K562 (cell line): ENCODE measurements around the gene NEURL1B. TPM values are rescaled to one million over a fixed set of nuclear protein-coding genes. Genes with fewer than 3 reads are reported as not detected.

ENCODE experiments used
- ATAC-seq: fragments of 200-7000 bp; cut with Tn5 transposase; 3 replicates; pipeline ENCODE4 v1.9.1; 2020; ENCODE audit warnings: moderate library complexity
- BruUV-seq: library from RNA; stranded (reverse); fragments of 400-500 nt; replicated peaks from 2 replicates; lab custom pipeline; 2021; lab: Mats Ljungman, UMichigan
- CTCF ChIA-PET: fragments of 300-600 bp; formaldehyde crosslinking; extraction: SDS; loops from one replicate; lab custom pipeline; 2021; ENCODE audit warnings: low intra/inter-chr PET ratio; lab: Yijun Ruan, JAX
- POLR2A ChIA-PET: fragments of 300-600, 350-650 bp; sonication (Branson Sonifier 250); formaldehyde crosslinking; extraction: SDS; loops from one replicate; lab custom pipeline; 2021; ENCODE audit warnings: antibody characterized with exemption, inconsistent platforms; lab: Yijun Ruan, JAX
- DNase-seq, 4 experiments: peaks; one replicate each; pipeline versions ENCODE4 v3.0.0 to v3.0.0-alpha.2; 2011 to 2018; ENCODE audit warnings: low spot score in 3 of 4, mixed read lengths in 3 of 4; ENCODE audit errors: extremely low read depth in 1 of 4
- FAIRE-seq: peaks from 2 replicates; lab custom pipeline; 2011; peaks lifted over from hg19 to GRCh38; lab: Jason Lieb, UNC
- H2AFZ ChIP-seq: 2 replicates; pipeline ENCODE4 v1.6.0; 2011; ENCODE audit warnings: low read depth, low read length, control low read depth, inconsistent platforms
- H3K27ac ChIP-seq: fragments of 200-600 bp; 3 replicates; pipeline ENCODE4 v1.8.0; 2011; ENCODE audit warnings: low read depth, mild to moderate bottlenecking, control low read depth, inconsistent platforms, low read length, moderate library complexity, mixed read lengths; ENCODE audit errors: extremely low read depth
- H3K27me3 ChIP-seq, 2 experiments: fragments of 300-600 bp in 1 of 2; 2 replicates in 1 of 2; 3 replicates in 1 of 2; pipeline versions ENCODE4 v1.6.0 to v1.8.0; 2011; ENCODE audit warnings: inconsistent platforms in 2 of 2, low read length in 2 of 2, mild to moderate bottlenecking in 1 of 2, mixed read lengths in 1 of 2, moderate library complexity in 1 of 2; ENCODE audit not compliant: control insufficient read depth in 2 of 2, insufficient read depth in 2 of 2
- H3K36me3 ChIP-seq: fragments of 300-600 bp; 3 replicates; pipeline ENCODE4 v1.8.0; 2011; ENCODE audit warnings: mild to moderate bottlenecking, low read length, inconsistent platforms; ENCODE audit not compliant: control insufficient read depth, insufficient read depth
- H3K4me1 ChIP-seq, 2 experiments: fragments of 200-600 bp in 1 of 2; replicated peaks in 1 of 2; 2 replicates in 1 of 2; 3 replicates in 1 of 2; pipeline versions ENCODE4 v1.5.1 to v1.8.0; 2011; ENCODE audit warnings: inconsistent platforms in 2 of 2, low read length in 2 of 2, mild to moderate bottlenecking in 1 of 2, mixed read lengths in 1 of 2, moderate library complexity in 1 of 2; ENCODE audit not compliant: control insufficient read depth in 2 of 2, insufficient read depth in 2 of 2
- H3K4me2 ChIP-seq: 2 replicates; pipeline ENCODE4 v1.6.1; 2011; ENCODE audit warnings: low read length, control low read depth, inconsistent platforms, mixed read lengths; ENCODE audit not compliant: insufficient read depth
- H3K4me3 ChIP-seq: fragments of 200-600 bp; sonication (generic), shearing (Covaris generic); 2 replicates; pipeline ENCODE4 v1.5.1; 2016; ENCODE audit warnings: control low read depth, inconsistent platforms
- H3K79me2 ChIP-seq: fragments of 200-600 bp; 3 replicates; pipeline ENCODE4 v1.8.0; 2011; ENCODE audit warnings: low read length, inconsistent platforms; ENCODE audit not compliant: control insufficient read depth, insufficient read depth
- H3K9ac ChIP-seq, 2 experiments: 2 replicates each; pipeline versions ENCODE4 v1.6.0 to v1.6.1; 2011; ENCODE audit warnings: low read depth in 2 of 2, low read length in 2 of 2, control low read depth in 1 of 2, inconsistent platforms in 1 of 2, mild to moderate bottlenecking in 1 of 2, mixed read lengths in 1 of 2; ENCODE audit not compliant: insufficient read depth in 1 of 2
- H3K9me1 ChIP-seq: one replicate; pipeline ENCODE4 v1.6.0; 2011; ENCODE audit warnings: inconsistent platforms, mild to moderate bottlenecking, low read length, moderate library complexity; ENCODE audit not compliant: control insufficient read depth, insufficient read depth
- H3K9me3 ChIP-seq: replicated peaks from 2 replicates; pipeline ENCODE4 v1.5.1; 2011; ENCODE audit warnings: low read depth, low read length, inconsistent platforms; ENCODE audit not compliant: control insufficient read depth, insufficient read depth
- H4K20me1 ChIP-seq: replicated peaks from 2 replicates; pipeline ENCODE4 v1.6.1; 2011; ENCODE audit warnings: low read length, inconsistent platforms, mixed read lengths; ENCODE audit not compliant: control insufficient read depth, insufficient read depth
- CREB5 ChIP-seq: fragments of 250-450 bp; sonication (Bioruptor Pico); IDR thresholded peaks from 2 replicates; pipeline ENCODE4 v1.5.0; 2020; ENCODE audit warnings: mild to moderate bottlenecking
- EP300 ChIP-seq: IDR thresholded peaks from 2 replicates; pipeline ENCODE4 v1.6.1; 2012; ENCODE audit warnings: low read length, improper control_type of control experiment
- GTF2A2 ChIP-seq: IDR thresholded peaks from 2 replicates; pipeline ENCODE4 v1.6.1; 2016; ENCODE audit warnings: mild to moderate bottlenecking, missing genetic modification characterization, missing compliant biosample characterization
- HLTF ChIP-seq: fragments of 450-650 bp; IDR thresholded peaks from 2 replicates; pipeline ENCODE4 v1.6.1; 2016
- MCM5 ChIP-seq: fragments of 450-650 bp; IDR thresholded peaks from 2 replicates; pipeline ENCODE4 v1.6.1; 2016; ENCODE audit warnings: low read depth
- MNT ChIP-seq, 2 experiments: fragments of 450-650 bp; conservative IDR thresholded peaks; 2 replicates each; pipeline ENCODE4 v1.6.1; 2017; ENCODE audit warnings: mild to moderate bottlenecking in 2 of 2, moderate library complexity in 2 of 2
- RBM34 ChIP-seq: fragments of 200-400 bp; formaldehyde crosslinking; IDR thresholded peaks from 2 replicates; pipeline ENCODE4 v1.6.1; 2018; ENCODE audit warnings: low read length, borderline replicate concordance; ENCODE audit not compliant: insufficient read depth
- RERE ChIP-seq: sonication (generic); formaldehyde crosslinking; IDR thresholded peaks from 2 replicates; pipeline ENCODE4 v1.8.0; 2023; ENCODE audit warnings: missing genetic modification reagents, mild to moderate bottlenecking, borderline replicate concordance
- TCF3 ChIP-seq: sonication (generic); formaldehyde crosslinking; IDR thresholded peaks from 2 replicates; pipeline ENCODE4 v1.4.0; 2020; ENCODE audit warnings: mild to moderate bottlenecking, missing genetic modification reagents
- ZNF23 ChIP-seq: fragments of 250-450 bp; sonication (Bioruptor Pico); IDR thresholded peaks from 2 replicates; pipeline ENCODE4 v1.4.0; 2020; ENCODE audit warnings: mild to moderate bottlenecking
- WGBS: fragments of 100-300 bp; shearing (Covaris generic); methylation state at CpG from one replicate; pipeline ENCODE4 v1.1.6; 2016; ENCODE audit warnings: low coverage, mixed read lengths; ENCODE audit not compliant: insufficient coverage; ENCODE audit errors: missing lambda C conversion rate; 5-methylcytosine and 5-hydroxymethylcytosine counted together
- in situ Hi-C: fragments of 300-500 bp; cut with MboI; formaldehyde crosslinking; loops from 4 replicates; pipeline ENCODE4 v1.15.0; 2018; ENCODE audit warnings: inconsistent platforms, mixed read lengths
- intact Hi-C: fragments of 100-400 bp; cut with micrococcal nuclease; formaldehyde crosslinking; loops from 2 replicates; pipeline ENCODE4 v1.14.2; 2022
- polyA plus RNA-seq, 8 experiments: library from polyadenylated mRNA; depleted of rRNA in 4 of 8; stranded (reverse) in 5 of 8; unstranded in 3 of 8; fragments of >200 nt; fragmentation: Nextera tagmentation in 2 of 8; fragmentation: Illumina TruSeq in 1 of 8; extraction: Ambion mirVana in 2 of 8; extraction: Trizol in 1 of 8; gene quantifications; 2 replicates each; pipeline versions ENCODE4 v1.2.1 to v1.2.3, GENCODE V29; 2011 to 2014; ENCODE audit warnings: inconsistent platforms in 1 of 8, missing spikeins in 1 of 8
- total RNA-seq, 7 experiments: library from RNA; depleted of rRNA in 6 of 7; stranded (reverse); fragments of >200 nt in 6 of 7; fragmentation: Illumina TruSeq in 2 of 7; extraction: Trizol in 2 of 7; gene quantifications; 2 replicates each; pipeline versions ENCODE4 v1.2.1 to v1.2.3, GENCODE V29; 2011 to 2021; ENCODE audit warnings: low replicate concordance in 1 of 7

The NEURL1B gene
- total and polyA plus RNA-seq, 9 of the 15 experiments (the other 6 are each of a cell fraction or from before 2014, with no cell fraction given) = 0.04 TPM; not detected in 8

- BruUV-seq = no TSS peak
- Histone ChIP-seq H3K4me1 (no peaks in the 10 kb centered on the region), H3K36me3 (no peaks in the 10 kb centered on the region), H3K9me3 (no peaks in the 10 kb centered on the region), H3K27ac (no peak overlapping the region), H3K9me1 (no peaks in the 10 kb centered on the region), H3K79me2 (no peaks in the 10 kb centered on the region), H3K9ac (no peak overlapping the region), H3K27me3 (peaks cover 30 to 77% of the 10 kb centered on the region in 2 experiments), H3K4me3 (no peak overlapping the region), H2AFZ (no peak overlapping the region), H4K20me1 (no peaks in the 10 kb centered on the region), H3K4me2 (no peak overlapping the region)
- TF ChIP-seq MNT (conservative IDR thresholded peaks at IDR 0.05) (no peak), GTF2A2 (tag) (no peak), ZNF23 (CRISPR knock-in tag) (no peak), TCF3 (no peak), CREB5 (CRISPR knock-in tag) (no peak), RERE (no peak), MCM5 (no peak), EP300 (no peak), HLTF (no peak), RBM34 (no peak)
- DNase-seq = no peak
- intact Hi-C loops (loop anchor here (10.0 kb wide), 1 partner anchor 47 kb away; no protein-coding TSS in a partner anchor), in situ Hi-C loops (no loop called here)
- CTCF ChIA-PET = interaction anchor here (0.6 to 1.0 kb wide), 2 partner anchors 169 to 1679 kb away, joined by 4 to 5 read pairs; no protein-coding TSS in a partner anchor
- ATAC-seq = no peak
- FAIRE-seq = no peak
- whole genome bisulfite sequencing = 0% methylated on average over 7 of the region's 7 CpGs
- POLR2A ChIA-PET = no interaction called here
Measured at GRCh38 chr5:172648013-172648381, 6.9 kb downstream of the NEURL1B start.
